ENCODE data around the gene SLC22A17. TPM values are rescaled to one million over a fixed set of nuclear protein-coding genes. Genes with fewer than 3 reads are reported as not detected.

Gene SLC22A17
- total and polyA plus RNA-seq, 10 of the 15 experiments (the other 5 are each of a cell fraction or from before 2014, with no cell fraction given) = not detected

- TF ChIP-seq CTCF (IDR thresholded peaks at IDR 0.05 in 2 of 3, conservative IDR thresholded peaks at IDR 0.05 in 1 of 3; ENCODE audit: control insufficient read depth in 2 of 3, extremely low read depth in 1 of 3, insufficient read depth in 1 of 3, low read depth in 3 of 3, low read length in 3 of 3) (no peak), MEF2A (IDR thresholded peaks at IDR 0.05; ENCODE audit: insufficient read depth, low read depth, low read length) (no peak), NRF1 (conservative IDR thresholded peaks at IDR 0.05; ENCODE audit: low read depth, low read length) (no peak), POLR2AphosphoS2 (IDR thresholded peaks at IDR 0.05; ENCODE audit: low read depth, low read length) (peak; percentile 24; the same call in 1 of the 2 replicates), ZNF217 (IDR thresholded peaks at IDR 0.05) (no peak), RELA (IDR thresholded peaks at IDR 0.05; ENCODE audit: borderline replicate concordance, partially characterized antibody) (no peak), RFX5 (IDR thresholded peaks at IDR 0.05; ENCODE audit: low read depth, low read length) (no peak)
These were observed 51.9 kb downstream of the SLC22A17 start (continued) for GRCh38 chr14:23300687-23301223.

GRCh38 chr14:23299986-23300686, 52.6 kb downstream of the SLC22A17 start:
- Histone ChIP-seq H3K36me3 (ENCODE audit: control insufficient read depth in 2 of 2, insufficient read depth in 2 of 2, low read length in 1 of 2) (no peaks in the 10 kb centered on the region), H2AFZ (ENCODE audit: control insufficient read depth, low read depth, low read length) (no peak overlapping the region; the same call in 1 of the 2 replicates), H3K79me2 (ENCODE audit: control insufficient read depth, insufficient read depth, low read length) (peaks cover 7% of the 10 kb centered on the region), H3K27me3 (replicated peaks in 1 of 2; ENCODE audit: control insufficient read depth in 2 of 2, insufficient read depth in 2 of 2, low read length in 1 of 2) (no peaks in the 10 kb centered on the region), H4K20me1 (ENCODE audit: control insufficient read depth, insufficient read depth) (no peaks in the 10 kb centered on the region), H3K4me1 (ENCODE audit: control insufficient read depth, insufficient read depth, low read length) (peaks cover 8% of the 10 kb centered on the region), H3K9ac (ENCODE audit: control insufficient read depth, insufficient read depth, low read length) (peak overlapping the region; percentile 75), H3K4me2 (ENCODE audit: control insufficient read depth, insufficient read depth) (peak overlapping the region; percentile 83), H3K4me3 (peak overlapping the region; percentile 86), H3K27ac (ENCODE audit: control insufficient read depth, insufficient read depth) (peak overlapping the region; percentile 85), H3K9me3 (replicated peaks; ENCODE audit: control insufficient read depth, insufficient read depth, low read length) (no peaks in the 10 kb centered on the region)
- peak; percentile 40; the same call in 1 of the 2 replicates for TF ChIP-seq SPI1 (IDR thresholded peaks at IDR 0.05; ENCODE audit: borderline replicate concordance, insufficient read depth, low read depth, low read length)
- TF ChIP-seq NR2C2 (IDR thresholded peaks at IDR 0.05; ENCODE audit: borderline replicate concordance, control insufficient read depth, insufficient read length, low read depth) = no peak
- no peak for TF ChIP-seq CBX5 (IDR thresholded peaks at IDR 0.05; ENCODE audit: low read depth)
- ChIA-PET CTCF (interaction anchor here (0.6 to 5.8 kb wide), 23 partner anchors 8 to 294 kb away, joined by 3 to 77 read pairs (median 4); partner anchors contain the start of genes CDH24, HOMEZ, JPH4 and PABPN1), RAD21 (ENCODE audit: unreplicated experiment) (interaction anchor here (0.7 to 8.7 kb wide), 9 partner anchors 14 to 255 kb away, joined by 3 to 103 read pairs (median 4); partner anchors contain the start of genes HOMEZ and PABPN1), POLR2A (interaction anchor here (0.5 to 5.7 kb wide), 5 partner anchors 9 to 30 kb away, joined by 3 to 98 read pairs (median 6); partner anchors contain the start of genes HOMEZ and PABPN1), SMC1A (ENCODE audit: uncharacterized antibody, unreplicated experiment) (interaction anchor here (0.7 to 7.1 kb wide), 10 partner anchors 11 to 268 kb away, joined by 3 to 48 read pairs (median 3); partner anchors contain the start of genes AP1G2, HOMEZ and PABPN1)
- FAIRE-seq = peak; percentile 18
- no TSS peak for BruUV-seq (replicated peaks)
- no peak for DNase-seq (ENCODE audit: low read depth, low spot score)
- in situ Hi-C loops (cut with MboI) (loop anchor here (10.0 to 25.0 kb wide), 2 partner anchors 812 to 1135 kb away; partner anchors contain the start of genes DCAF11 and NRL), intact Hi-C loops (cut with micrococcal nuclease; ENCODE audit: unreplicated experiment) (loop anchor here (2.0 kb wide), 1 partner anchor 179 kb away; no protein-coding TSS in a partner anchor)
- 62% methylated on average over 10 of the region's 10 CpGs for WGBS (ENCODE audit: insufficient coverage, insufficient replicate concordance, low lambda C conversion rate, missing lambda C conversion rate)
- ATAC-seq = no peak
